A549 (cell line): ENCODE results near the gene ZNF844. TPM values are rescaled to one million over a fixed set of nuclear protein-coding genes. Genes with fewer than 3 reads are reported as not detected.

Source experiments
- ATAC-seq, 2 experiments: fragments of 200-7000 bp in 1 of 2; fragments of >200 bp in 1 of 2; cut with Nextera tagmentation in 1 of 2; cut with Tn5 transposase in 1 of 2; 3 replicates each; pipeline versions ENCODE4 v1.8.0 to v1.9.1; 2018 to 2020; ENCODE audit warnings: mild to moderate bottlenecking in 1 of 2, moderate library complexity in 1 of 2
- CTCF ChIA-PET: fragments of 300-600 bp; sonication (Branson Sonifier 250); formaldehyde crosslinking; extraction: SDS; loops from one replicate; lab custom pipeline; 2021; ENCODE audit warnings: antibody characterized with exemption, inconsistent platforms; lab: Yijun Ruan, JAX
- POLR2A ChIA-PET: fragments of 350-600 bp; formaldehyde crosslinking; extraction: SDS; loops from one replicate; lab custom pipeline; 2021; ENCODE audit warnings: antibody characterized with exemption, inconsistent platforms; lab: Yijun Ruan, JAX
- DNase-seq, 2 experiments: peaks; one replicate each; pipeline versions ENCODE4 v3.0.0 to v3.0.0-alpha.2; 2011 to 2016; ENCODE audit warnings: low read depth in 1 of 2, low spot score in 1 of 2
- FAIRE-seq: peaks from 2 replicates; lab custom pipeline; 2011; peaks lifted over from hg19 to GRCh38; lab: Jason Lieb, UNC
- H3K27ac ChIP-seq, 2 experiments: fragments of >200 bp; sonication (Bioruptor Twin); formaldehyde crosslinking; 3 replicates each; pipeline ENCODE4 v1.5.1; 2016 to 2017
- H3K4me1 ChIP-seq: fragments of >200 bp; sonication (Bioruptor Twin); formaldehyde crosslinking; 3 replicates; pipeline ENCODE4 v1.6.1; 2016
- H3K4me2 ChIP-seq: fragments of >200 bp; sonication (Bioruptor Twin); formaldehyde crosslinking; 3 replicates; pipeline ENCODE4 v1.6.1; 2016
- H3K4me3 ChIP-seq: fragments of >200 bp; sonication (Bioruptor Twin); formaldehyde crosslinking; 3 replicates; pipeline ENCODE4 v1.5.1; 2016
- H3K9me3 ChIP-seq: fragments of >200 bp; sonication (Bioruptor Twin); formaldehyde crosslinking; 3 replicates; pipeline ENCODE4 v1.6.1; 2016
- CBX2 ChIP-seq: fragments of 200-600 bp; sonication (generic); IDR thresholded peaks from 2 replicates; pipeline ENCODE4 v1.6.1; 2016; ENCODE audit warnings: low read depth, mild to moderate bottlenecking, borderline replicate concordance
- CBX8 ChIP-seq: fragments of 200-600 bp; sonication (generic); IDR thresholded peaks from 2 replicates; pipeline ENCODE4 v1.6.1; 2016
- CHD2 ChIP-seq: fragments of 150-350 bp; IDR thresholded peaks from 2 replicates; pipeline ENCODE4 v1.6.1; 2014; ENCODE audit warnings: low read length; ENCODE audit not compliant: partially characterized antibody
- EHF ChIP-seq: fragments of 250-450 bp; sonication (Bioruptor Pico); IDR thresholded peaks from 2 replicates; pipeline ENCODE4 v1.5.0; 2020; ENCODE audit warnings: mild to moderate bottlenecking
- ESRRA ChIP-seq: fragments of 150-350 bp; IDR thresholded peaks from 2 replicates; pipeline ENCODE4 v1.6.1; 2014; ENCODE audit warnings: mild to moderate bottlenecking, low read length, borderline replicate concordance
- GATA3 ChIP-seq: IDR thresholded peaks from 2 replicates; pipeline ENCODE4 v1.6.1; 2012; ENCODE audit warnings: borderline replicate concordance
- HEYL ChIP-seq: fragments of 250-450 bp; sonication (Bioruptor Pico); IDR thresholded peaks from 2 replicates; pipeline ENCODE4 v1.8.0; 2021; ENCODE audit warnings: mild to moderate bottlenecking, moderate library complexity
- HOXA7 ChIP-seq: fragments of 250-450 bp; sonication (Bioruptor Pico); IDR thresholded peaks from 2 replicates; pipeline ENCODE4 v1.5.0; 2020; ENCODE audit warnings: mild to moderate bottlenecking, moderate library complexity
- JUN ChIP-seq, 2 experiments: fragments of >200 bp; sonication (Bioruptor Twin); formaldehyde crosslinking; IDR thresholded peaks; 2 replicates in 1 of 2; 3 replicates in 1 of 2; pipeline ENCODE4 v1.6.1; 2016 to 2017
- KDM5A ChIP-seq: fragments of 200-600 bp; sonication (generic); IDR thresholded peaks from 2 replicates; pipeline ENCODE4 v1.6.1; 2016; ENCODE audit warnings: antibody characterized with exemption, mild to moderate bottlenecking
- NFE2L2 ChIP-seq: fragments of 150-350 bp; conservative IDR thresholded peaks from 2 replicates; pipeline ENCODE4 v1.6.1; 2014; ENCODE audit warnings: low read length
- POLR2A ChIP-seq: IDR thresholded peaks from 2 replicates; pipeline ENCODE4 v1.6.1; 2012; ENCODE audit warnings: mild to moderate bottlenecking, low read length
- POLR2AphosphoS2 ChIP-seq: conservative IDR thresholded peaks from 2 replicates; pipeline ENCODE4 v1.6.1; 2012; ENCODE audit warnings: low read length, improper control_type of control experiment, inconsistent platforms
- RARB ChIP-seq: fragments of 250-450 bp; sonication (Bioruptor Pico); IDR thresholded peaks from 2 replicates; pipeline ENCODE4 v1.8.0; 2021; ENCODE audit warnings: mild to moderate bottlenecking, moderate library complexity
- RCOR1 ChIP-seq: fragments of 150-350 bp; IDR thresholded peaks from 2 replicates; pipeline ENCODE4 v1.6.1; 2014; ENCODE audit warnings: antibody characterized with exemption, low read length, low read depth
- RFX5 ChIP-seq: fragments of 450-650 bp; IDR thresholded peaks from 2 replicates; pipeline ENCODE4 v1.7.1; 2014; ENCODE audit warnings: antibody characterized with exemption, mild to moderate bottlenecking, moderate library complexity
- TP53 ChIP-seq: fragments of 250-450 bp; sonication (Bioruptor Pico); IDR thresholded peaks from 2 replicates; pipeline ENCODE4 v1.5.0; 2021; ENCODE audit warnings: mild to moderate bottlenecking, moderate library complexity
- ZFP36 ChIP-seq: fragments of 450-650 bp; IDR thresholded peaks from 2 replicates; pipeline ENCODE4 v1.6.1; 2014; ENCODE audit warnings: borderline replicate concordance; ENCODE audit not compliant: partially characterized antibody
- ZNF302 ChIP-seq: fragments of 250-450 bp; sonication (Bioruptor Pico); IDR thresholded peaks from 2 replicates; pipeline ENCODE4 v1.9.0; 2021; ENCODE audit warnings: inconsistent platforms, mild to moderate bottlenecking, moderate library complexity
- ZSCAN20 ChIP-seq: fragments of 250-450 bp; sonication (Bioruptor Pico); IDR thresholded peaks from 2 replicates; pipeline ENCODE4 v1.8.0; 2022; ENCODE audit warnings: mild to moderate bottlenecking, moderate library complexity
- WGBS: methylation state at CpG from one replicate; pipeline ENCODE4 v1.1.6; 2017; ENCODE audit errors: missing lambda C conversion rate; 5-methylcytosine and 5-hydroxymethylcytosine counted together
- polyA plus RNA-seq, 4 experiments: library from polyadenylated mRNA; depleted of rRNA in 3 of 4; stranded (reverse); fragments of >200 nt; fragmentation: RNase III in 1 of 4; extraction: RNeasy Plus Mini Kit Qiagen cat#74134 plus additional on column Dnase treatment in 1 of 4; gene quantifications; 2 replicates in 3 of 4; 3 replicates in 1 of 4; pipeline ENCODE4 v1.2.3, GENCODE V29; 2011 to 2017
- TF ChIP-seq, protein P1 (sequence below): fragments of 450-650 bp; IDR thresholded peaks from 2 replicates; pipeline ENCODE4 v1.6.1; 2014; ENCODE audit warnings: antibody characterized with exemption
- TF ChIP-seq, protein P2 (sequence below): IDR thresholded peaks from 2 replicates; pipeline ENCODE4 v1.6.1; 2012
- TF ChIP-seq, protein P3 (sequence below): fragments of 200-600 bp; sonication (generic); IDR thresholded peaks from 2 replicates; pipeline ENCODE4 v1.6.1; 2016; ENCODE audit warnings: antibody characterized with exemption, mild to moderate bottlenecking, moderate library complexity

ZNF844 gene
- polyA plus RNA-seq, 2 of the 4 experiments (the other 2 are of a cell fraction): not detected

DNA sequence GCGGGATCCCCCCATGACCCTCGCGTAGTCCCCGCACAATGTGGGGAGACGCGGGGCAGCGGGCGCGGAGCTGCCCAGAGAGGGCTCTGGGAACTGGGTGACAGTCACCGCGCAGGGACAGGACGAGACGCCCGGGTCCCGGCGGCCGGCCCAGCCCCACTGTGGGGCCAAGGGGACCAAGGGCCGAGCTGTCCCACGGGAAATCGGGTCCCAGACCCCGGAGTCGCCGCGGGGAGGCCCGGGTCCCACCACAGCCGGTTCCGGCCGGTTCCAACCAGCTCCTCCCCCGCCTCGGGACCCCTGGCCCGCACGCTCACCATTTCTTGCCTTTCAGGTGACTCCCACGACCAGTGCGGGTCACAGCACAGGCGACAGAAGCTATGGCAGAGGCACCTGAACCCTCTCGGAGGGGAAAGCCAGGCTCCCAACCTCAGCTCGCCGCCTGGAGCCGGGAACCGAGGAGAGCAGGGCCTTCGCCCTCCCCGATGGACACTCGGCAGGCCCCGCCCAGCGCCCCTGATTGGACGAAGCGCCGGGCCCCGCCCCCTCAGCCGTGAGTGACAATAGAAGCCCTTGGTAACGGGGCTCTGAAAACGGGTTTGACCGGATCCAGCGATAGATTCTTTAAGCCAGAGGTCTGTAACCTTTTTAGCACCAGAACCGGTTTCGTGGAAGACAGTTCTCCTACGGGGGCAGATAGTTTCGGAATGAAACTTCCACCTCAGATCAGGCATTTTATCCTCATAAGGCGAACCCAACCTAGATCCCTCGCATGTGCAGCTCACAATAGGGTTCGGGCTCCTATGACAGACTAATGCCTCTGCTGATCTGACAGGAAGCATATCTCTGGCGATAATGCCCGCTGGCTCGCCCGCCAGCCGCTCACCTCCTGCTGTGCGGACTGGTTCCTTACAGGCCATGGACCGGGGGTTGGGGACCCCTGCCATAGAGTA lies 29.0 kb upstream of the ZNF844 start, which contains the start of gene ZNF433:
Gene ZNF433, minus strand, starts transcription at position 460 of the 953 bp plus-strand sequence. Its CDS starts 140 bp downstream, at position 320.
- Histone ChIP-seq H3K27ac (no peak within 1 kb of the TSS), H3K9me3 (peaks cover 3% of the 10 kb centered on the region; the same call in 1 of the 3 replicates)
- POLR2A ChIA-PET: no interaction called here
- no peak for FAIRE-seq
- ATAC-seq: no peak
- TF ChIP-seq TP53 (no peak), POLR2A (no peak), KDM5A (no peak), GATA3 (no peak), HEYL (no peak), CBX2 (no peak), HOXA7 (CRISPR knock-in tag) (no peak), ZFP36 (no peak), RCOR1 (no peak), POLR2AphosphoS2 (no peak), RARB (no peak), RFX5 (no peak), CBX8 (no peak), JUN (IDR thresholded peaks at IDR 0.05) (no peak), EHF (CRISPR knock-in tag) (no peak)
- TF ChIP-seq, protein P1, sequence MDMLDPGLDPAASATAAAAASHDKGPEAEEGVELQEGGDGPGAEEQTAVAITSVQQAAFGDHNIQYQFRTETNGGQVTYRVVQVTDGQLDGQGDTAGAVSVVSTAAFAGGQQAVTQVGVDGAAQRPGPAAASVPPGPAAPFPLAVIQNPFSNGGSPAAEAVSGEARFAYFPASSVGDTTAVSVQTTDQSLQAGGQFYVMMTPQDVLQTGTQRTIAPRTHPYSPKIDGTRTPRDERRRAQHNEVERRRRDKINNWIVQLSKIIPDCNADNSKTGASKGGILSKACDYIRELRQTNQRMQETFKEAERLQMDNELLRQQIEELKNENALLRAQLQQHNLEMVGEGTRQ: no peak
- TF ChIP-seq, protein P2, sequence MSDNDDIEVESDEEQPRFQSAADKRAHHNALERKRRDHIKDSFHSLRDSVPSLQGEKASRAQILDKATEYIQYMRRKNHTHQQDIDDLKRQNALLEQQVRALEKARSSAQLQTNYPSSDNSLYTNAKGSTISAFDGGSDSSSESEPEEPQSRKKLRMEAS: no peak
- TF ChIP-seq, all 56 proteins: peak for 0
- DNase-seq: no peak
- CTCF ChIA-PET: interaction anchor here (0.6 kb wide), 1 partner anchor 281 kb away, joined by 3 read pairs; no protein-coding TSS in a partner anchor
- H3K4me3 ChIP-seq: no peak within 1 kb of the TSS
- H3K4me2 ChIP-seq: no peak within 1 kb of the TSS
- WGBS: 38% methylated on average over 25 of the region's 68 CpGs
- H3K4me1 ChIP-seq: no peaks in the 10 kb centered on the region

DNA sequence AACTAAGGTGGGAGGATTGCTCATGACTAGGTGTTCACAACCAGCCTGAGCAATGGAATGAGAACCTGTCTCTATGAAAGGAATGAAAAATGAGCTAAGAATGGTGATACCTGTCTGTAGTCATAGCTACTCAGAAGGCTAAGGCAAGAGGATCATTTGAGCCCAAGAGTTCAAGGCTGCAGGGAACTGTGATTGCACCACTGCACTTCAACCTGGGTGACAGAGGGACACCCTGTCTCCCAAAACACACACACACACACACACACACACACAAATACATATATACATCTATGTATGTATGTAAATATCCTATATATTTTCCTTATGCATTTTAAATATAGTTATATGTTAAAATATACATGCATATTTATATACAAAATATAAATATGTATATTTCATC lies 21.6 kb upstream of the ZNF844 start:
- Histone ChIP-seq H3K4me1 (no peaks in the 10 kb centered on the region), H3K4me2 (no peak overlapping the region), H3K4me3 (no peak overlapping the region), H3K9me3 (peaks cover 11% of the 10 kb centered on the region; the same call in 2 of the 3 replicates), H3K27ac (no peak overlapping the region)
- ATAC-seq: no peak
- no peak for FAIRE-seq
- TF ChIP-seq ZSCAN20 (CRISPR knock-in tag) (no peak), EHF (CRISPR knock-in tag) (no peak), JUN (IDR thresholded peaks at IDR 0.05) (no peak), TP53 (no peak), CHD2 (no peak), RFX5 (no peak), ESRRA (no peak), NFE2L2 (no peak), ZNF302 (CRISPR knock-in tag) (no peak), CBX2 (no peak)
- TF ChIP-seq, protein P3, sequence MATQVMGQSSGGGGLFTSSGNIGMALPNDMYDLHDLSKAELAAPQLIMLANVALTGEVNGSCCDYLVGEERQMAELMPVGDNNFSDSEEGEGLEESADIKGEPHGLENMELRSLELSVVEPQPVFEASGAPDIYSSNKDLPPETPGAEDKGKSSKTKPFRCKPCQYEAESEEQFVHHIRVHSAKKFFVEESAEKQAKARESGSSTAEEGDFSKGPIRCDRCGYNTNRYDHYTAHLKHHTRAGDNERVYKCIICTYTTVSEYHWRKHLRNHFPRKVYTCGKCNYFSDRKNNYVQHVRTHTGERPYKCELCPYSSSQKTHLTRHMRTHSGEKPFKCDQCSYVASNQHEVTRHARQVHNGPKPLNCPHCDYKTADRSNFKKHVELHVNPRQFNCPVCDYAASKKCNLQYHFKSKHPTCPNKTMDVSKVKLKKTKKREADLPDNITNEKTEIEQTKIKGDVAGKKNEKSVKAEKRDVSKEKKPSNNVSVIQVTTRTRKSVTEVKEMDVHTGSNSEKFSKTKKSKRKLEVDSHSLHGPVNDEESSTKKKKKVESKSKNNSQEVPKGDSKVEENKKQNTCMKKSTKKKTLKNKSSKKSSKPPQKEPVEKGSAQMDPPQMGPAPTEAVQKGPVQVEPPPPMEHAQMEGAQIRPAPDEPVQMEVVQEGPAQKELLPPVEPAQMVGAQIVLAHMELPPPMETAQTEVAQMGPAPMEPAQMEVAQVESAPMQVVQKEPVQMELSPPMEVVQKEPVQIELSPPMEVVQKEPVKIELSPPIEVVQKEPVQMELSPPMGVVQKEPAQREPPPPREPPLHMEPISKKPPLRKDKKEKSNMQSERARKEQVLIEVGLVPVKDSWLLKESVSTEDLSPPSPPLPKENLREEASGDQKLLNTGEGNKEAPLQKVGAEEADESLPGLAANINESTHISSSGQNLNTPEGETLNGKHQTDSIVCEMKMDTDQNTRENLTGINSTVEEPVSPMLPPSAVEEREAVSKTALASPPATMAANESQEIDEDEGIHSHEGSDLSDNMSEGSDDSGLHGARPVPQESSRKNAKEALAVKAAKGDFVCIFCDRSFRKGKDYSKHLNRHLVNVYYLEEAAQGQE: no peak
- CTCF ChIA-PET: no interaction called here
- no peak for DNase-seq
- POLR2A ChIA-PET: no interaction called here
